Body of pancreas (tissue), 4 donors: Measurements from ENCODE around the gene CTTN. TPM values are rescaled to one million over a fixed set of nuclear protein-coding genes. Genes with fewer than 3 reads are reported as not detected.

Experiments
- ATAC-seq: fragments of 150-250 bp; one replicate; pipeline ENCODE4 v1.9.1; 2016
- DNase-seq, 4 donors: peaks; one replicate each; pipeline ENCODE4 v3.0.0-alpha.2; 2019
- H3K27ac ChIP-seq, 4 donors: fragments of 200-600 bp; sonication (generic); 1 replicate in 3 of 4; 2 replicates in 1 of 4; pipeline versions ENCODE4 v1.5.1 to v1.6.1; 2016 to 2019; ENCODE audit warnings: mild to moderate bottlenecking in 1 of 4, mixed read lengths in 1 of 4, moderate library complexity in 1 of 4
- H3K27me3 ChIP-seq, 2 donors: fragments of 200-600 bp; sonication (generic); one replicate each; pipeline ENCODE4 v1.6.0; 2016; ENCODE audit warnings: mild to moderate bottlenecking in 1 of 2
- H3K36me3 ChIP-seq, 2 donors: fragments of 200-600 bp; sonication (generic); replicated peaks in 1 of 2; 2 replicates each; pipeline ENCODE4 v1.5.1; 2016; ENCODE audit warnings: low read depth in 2 of 2; ENCODE audit not compliant: insufficient read depth in 1 of 2
- H3K4me1 ChIP-seq: fragments of 200-600 bp; sonication (generic); one replicate; pipeline ENCODE4 v1.6.0; 2016
- H3K4me3 ChIP-seq, 2 donors: fragments of 200-600 bp; sonication (generic); 1 replicate in 1 of 2; 2 replicates in 1 of 2; pipeline ENCODE4 v1.5.1; 2016 to 2019
- H3K9me3 ChIP-seq, 3 donors: fragments of 200-600 bp; sonication (generic); 1 replicate in 2 of 3; 2 replicates in 1 of 3; pipeline ENCODE4 v1.5.1; 2016
- CTCF ChIP-seq, 7 experiments: fragments of 450-650 bp in 4 of 7; fragments of 200-600 bp in 3 of 7; sonication (generic) in 3 of 7; IDR thresholded peaks; one replicate each; pipeline ENCODE4 v1.5.1; 2016 to 2019; ENCODE audit warnings: antibody characterized with exemption in 7 of 7
- POLR2A ChIP-seq, 3 donors: fragments of 450-650 bp; IDR thresholded peaks; one replicate each; pipeline ENCODE4 v1.6.1; 2016; ENCODE audit warnings: antibody characterized with exemption in 3 of 3, mild to moderate bottlenecking in 2 of 3
- WGBS, 2 donors: methylation state at CpG; one replicate each; pipeline ENCODE4 v1.1.5; 2017; 5-methylcytosine and 5-hydroxymethylcytosine counted together
- intact Hi-C: fragments of 100-400 bp; cut with DNase I; formaldehyde crosslinking; loops from one replicate; pipeline ENCODE4 v1.15.1; 2023
- total RNA-seq, 2 donors: library from RNA; depleted of rRNA; stranded (reverse); fragments of >200 nt; gene quantifications; one replicate each; pipeline ENCODE4 v1.1.0, GENCODE V29; 2016

Gene CTTN
- total RNA-seq, 2 donors from 2014 or later, result 126 to 197 TPM

GRCh38 chr11:70365544-70365927 lies 32.8 kb upstream of the CTTN start:
- 86 to 87% methylated on average over 3 of the region's 3 CpGs for WGBS, 2 donors
- peaks cover 6 to 15% of the 10 kb centered on the region in 2 donors for H3K36me3 ChIP-seq
- intact Hi-C loops, result no loop called here
- DNase-seq (no peak), ATAC-seq (no peak)
- H3K4me3 ChIP-seq, result no peak overlapping the region
- no peak overlapping the region for H3K27ac ChIP-seq
- H3K9me3 ChIP-seq, result no peaks in the 10 kb centered on the region
- TF ChIP-seq POLR2A (IDR thresholded peaks at IDR 0.05) (no peak), CTCF (IDR thresholded peaks at IDR 0.05) (no peak)
- no peaks in the 10 kb centered on the region for H3K4me1 ChIP-seq
- H3K27me3 ChIP-seq, result no peaks in the 10 kb centered on the region

- TF ChIP-seq POLR2A (IDR thresholded peaks at IDR 0.05) (no peak), CTCF (IDR thresholded peaks at IDR 0.05) (no peak)
- ATAC-seq, result no peak
- WGBS, 2 donors, result 81 to 91% methylated on average over 8 of the region's 8 CpGs
These were observed 31.3 kb upstream of the CTTN start for GRCh38 chr11:70367071-70367470.

GRCh38 chr11:70368961-70369360 lies 29.4 kb upstream of the CTTN start:
- H3K9me3 ChIP-seq, result no peaks in the 10 kb centered on the region
- WGBS, 2 donors, result 85 to 93% methylated on average over 2 of the region's 2 CpGs
- no peak overlapping the region for H3K27ac ChIP-seq
- H3K36me3 ChIP-seq, result peaks cover 6 to 9% of the 10 kb centered on the region in 2 donors
- DNase-seq (no peak), ATAC-seq (no peak)
- no peaks in the 10 kb centered on the region for H3K27me3 ChIP-seq
- no peak overlapping the region for H3K4me3 ChIP-seq
- intact Hi-C loops, result no loop called here
- no peaks in the 10 kb centered on the region for H3K4me1 ChIP-seq
- TF ChIP-seq POLR2A (IDR thresholded peaks at IDR 0.05), result no peak
- no peak for TF ChIP-seq CTCF (IDR thresholded peaks at IDR 0.05)

More at GRCh38 chr11:70367071-70367470, 31.3 kb upstream of the CTTN start:
- no peaks in the 10 kb centered on the region for H3K9me3 ChIP-seq
- intact Hi-C loops, result no loop called here
- no peak overlapping the region for H3K27ac ChIP-seq
- H3K4me3 ChIP-seq, result no peak overlapping the region
- H3K36me3 ChIP-seq, result peaks cover 5 to 14% of the 10 kb centered on the region in 2 donors
- no peak for DNase-seq
- no peaks in the 10 kb centered on the region for H3K4me1 ChIP-seq
- no peaks in the 10 kb centered on the region for H3K27me3 ChIP-seq

GRCh38 chr11:70371241-70371640 lies 27.1 kb upstream of the CTTN start:
- H3K9me3 ChIP-seq, result no peaks in the 10 kb centered on the region
- H3K4me1 ChIP-seq, result no peaks in the 10 kb centered on the region
- DNase-seq (no peak), ATAC-seq (no peak)
- H3K36me3 ChIP-seq, result peaks cover 6 to 7% of the 10 kb centered on the region in 2 donors
- intact Hi-C loops, result no loop called here
- H3K27ac ChIP-seq, result no peak overlapping the region
- H3K4me3 ChIP-seq, result no peak overlapping the region
- no peak for TF ChIP-seq POLR2A (IDR thresholded peaks at IDR 0.05)
- no peak for TF ChIP-seq CTCF (IDR thresholded peaks at IDR 0.05)
- no peaks in the 10 kb centered on the region for H3K27me3 ChIP-seq
- WGBS, 2 donors, result 61 to 65% methylated on average over 5 of the region's 5 CpGs

GRCh38 chr11:70372076-70372475 lies 26.3 kb upstream of the CTTN start:
- no peak for TF ChIP-seq POLR2A (IDR thresholded peaks at IDR 0.05)
- no peak for TF ChIP-seq CTCF (IDR thresholded peaks at IDR 0.05)
- no peak for DNase-seq
- ATAC-seq, result no peak
- Histone ChIP-seq H3K27ac (no peak overlapping the region), H3K9me3 (no peaks in the 10 kb centered on the region), H3K4me3 (no peak overlapping the region), H3K36me3 (peaks cover 6 to 7% of the 10 kb centered on the region in 2 donors), H3K27me3 (no peaks in the 10 kb centered on the region), H3K4me1 (no peaks in the 10 kb centered on the region)
- intact Hi-C loops, result no loop called here
- 94 to 95% methylated on average over 8 of the region's 8 CpGs for WGBS, 2 donors
